A549 (cell line): Measurements from ENCODE around the gene SORL1. TPM values are rescaled to one million over a fixed set of nuclear protein-coding genes. Genes with fewer than 3 reads are reported as not detected.

ENCODE experiments used
- ATAC-seq, 2 experiments: fragments of 200-7000 bp in 1 of 2; fragments of >200 bp in 1 of 2; cut with Nextera tagmentation in 1 of 2; cut with Tn5 transposase in 1 of 2; 3 replicates each; pipeline versions ENCODE4 v1.8.0 to v1.9.1; 2018 to 2020; ENCODE audit warnings: mild to moderate bottlenecking in 1 of 2, moderate library complexity in 1 of 2
- CTCF ChIA-PET: fragments of 300-600 bp; sonication (Branson Sonifier 250); formaldehyde crosslinking; extraction: SDS; loops from one replicate; lab custom pipeline; 2021; ENCODE audit warnings: antibody characterized with exemption, inconsistent platforms; lab: Yijun Ruan, JAX
- POLR2A ChIA-PET: fragments of 350-600 bp; formaldehyde crosslinking; extraction: SDS; loops from one replicate; lab custom pipeline; 2021; ENCODE audit warnings: antibody characterized with exemption, inconsistent platforms; lab: Yijun Ruan, JAX
- DNase-seq, 2 experiments: peaks; one replicate each; pipeline versions ENCODE4 v3.0.0 to v3.0.0-alpha.2; 2011 to 2016; ENCODE audit warnings: low read depth in 1 of 2, low spot score in 1 of 2
- FAIRE-seq: peaks from 2 replicates; lab custom pipeline; 2011; peaks lifted over from hg19 to GRCh38; lab: Jason Lieb, UNC
- H3K27ac ChIP-seq, 2 experiments: fragments of >200 bp; sonication (Bioruptor Twin); formaldehyde crosslinking; 3 replicates each; pipeline ENCODE4 v1.5.1; 2016 to 2017
- H3K4me1 ChIP-seq: fragments of >200 bp; sonication (Bioruptor Twin); formaldehyde crosslinking; 3 replicates; pipeline ENCODE4 v1.6.1; 2016
- H3K4me2 ChIP-seq: fragments of >200 bp; sonication (Bioruptor Twin); formaldehyde crosslinking; 3 replicates; pipeline ENCODE4 v1.6.1; 2016
- H3K4me3 ChIP-seq: fragments of >200 bp; sonication (Bioruptor Twin); formaldehyde crosslinking; 3 replicates; pipeline ENCODE4 v1.5.1; 2016
- H3K9me3 ChIP-seq: fragments of >200 bp; sonication (Bioruptor Twin); formaldehyde crosslinking; 3 replicates; pipeline ENCODE4 v1.6.1; 2016
- BCL3 ChIP-seq: fragments of >200 bp; sonication (Bioruptor Twin); formaldehyde crosslinking; IDR thresholded peaks from 3 replicates; pipeline ENCODE4 v1.6.1; 2016
- BHLHE40 ChIP-seq: IDR thresholded peaks from 2 replicates; pipeline ENCODE4 v1.6.1; 2012; ENCODE audit warnings: low read depth, low read length, inconsistent platforms
- CBX8 ChIP-seq: fragments of 200-600 bp; sonication (generic); IDR thresholded peaks from 2 replicates; pipeline ENCODE4 v1.6.1; 2016
- CHD4 ChIP-seq: fragments of 200-600 bp; sonication (generic); IDR thresholded peaks from 2 replicates; pipeline ENCODE4 v1.6.1; 2016; ENCODE audit warnings: antibody characterized with exemption, mild to moderate bottlenecking, borderline replicate concordance
- E2F6 ChIP-seq: IDR thresholded peaks from 2 replicates; pipeline ENCODE4 v1.6.1; 2012; ENCODE audit warnings: low read depth, borderline replicate concordance
- EHF ChIP-seq: fragments of 250-450 bp; sonication (Bioruptor Pico); IDR thresholded peaks from 2 replicates; pipeline ENCODE4 v1.5.0; 2020; ENCODE audit warnings: mild to moderate bottlenecking
- EHMT2 ChIP-seq: fragments of 200-600 bp; sonication (generic); IDR thresholded peaks from 2 replicates; pipeline ENCODE4 v1.6.1; 2016; ENCODE audit warnings: antibody characterized with exemption, low read depth, mild to moderate bottlenecking, moderate library complexity
- EP300 ChIP-seq, 2 experiments: fragments of >200 bp; sonication (Bioruptor Twin); formaldehyde crosslinking; IDR thresholded peaks; 2 replicates in 1 of 2; 3 replicates in 1 of 2; pipeline ENCODE4 v1.6.1; 2016 to 2017
- FOSB ChIP-seq: fragments of 250-450 bp; sonication (Bioruptor Pico); IDR thresholded peaks from 2 replicates; pipeline ENCODE4 v1.5.0; 2020; ENCODE audit warnings: mild to moderate bottlenecking, moderate library complexity
- FOXS1 ChIP-seq: fragments of 250-450 bp; sonication (Bioruptor Pico); IDR thresholded peaks from 2 replicates; pipeline ENCODE4 v1.5.0; 2020; ENCODE audit warnings: mild to moderate bottlenecking, moderate library complexity
- GATA3 ChIP-seq: IDR thresholded peaks from 2 replicates; pipeline ENCODE4 v1.6.1; 2012; ENCODE audit warnings: borderline replicate concordance
- HOXA7 ChIP-seq: fragments of 250-450 bp; sonication (Bioruptor Pico); IDR thresholded peaks from 2 replicates; pipeline ENCODE4 v1.5.0; 2020; ENCODE audit warnings: mild to moderate bottlenecking, moderate library complexity
- HOXB13 ChIP-seq: fragments of 250-450 bp; sonication (Bioruptor Pico); IDR thresholded peaks from 2 replicates; pipeline ENCODE4 v1.5.0; 2020; ENCODE audit warnings: low read depth, mild to moderate bottlenecking, moderate library complexity
- JUNB ChIP-seq: fragments of >200 bp; sonication (Bioruptor Twin); formaldehyde crosslinking; IDR thresholded peaks from 2 replicates; pipeline ENCODE4 v1.6.1; 2016
- KDM1A ChIP-seq: fragments of 200-600 bp; sonication (generic); IDR thresholded peaks from 2 replicates; pipeline ENCODE4 v1.6.1; 2016; ENCODE audit warnings: low read depth, mild to moderate bottlenecking
- KDM5A ChIP-seq: fragments of 200-600 bp; sonication (generic); IDR thresholded peaks from 2 replicates; pipeline ENCODE4 v1.6.1; 2016; ENCODE audit warnings: antibody characterized with exemption, mild to moderate bottlenecking
- MAX ChIP-seq: IDR thresholded peaks from 2 replicates; pipeline ENCODE4 v1.6.1; 2012
- PHF8 ChIP-seq: fragments of 200-600 bp; sonication (generic); IDR thresholded peaks from 2 replicates; pipeline ENCODE4 v1.6.1; 2016; ENCODE audit warnings: low read depth, mild to moderate bottlenecking, antibody characterized with exemption, moderate library complexity, borderline replicate concordance
- POLR2AphosphoS2 ChIP-seq: conservative IDR thresholded peaks from 2 replicates; pipeline ENCODE4 v1.6.1; 2012; ENCODE audit warnings: low read length, improper control_type of control experiment, inconsistent platforms
- RCOR1 ChIP-seq: fragments of 150-350 bp; IDR thresholded peaks from 2 replicates; pipeline ENCODE4 v1.6.1; 2014; ENCODE audit warnings: antibody characterized with exemption, low read length, low read depth
- REST ChIP-seq: fragments of 200-600 bp; sonication (generic); IDR thresholded peaks from 2 replicates; pipeline ENCODE4 v1.6.1; 2016; ENCODE audit warnings: antibody characterized with exemption, mild to moderate bottlenecking, moderate library complexity
- SMC3 ChIP-seq: fragments of >200 bp; sonication (Bioruptor Twin); formaldehyde crosslinking; IDR thresholded peaks from 3 replicates; pipeline ENCODE4 v1.6.1; 2018; ENCODE audit warnings: inconsistent platforms
- SREBF2 ChIP-seq: fragments of 450-650 bp; IDR thresholded peaks from 2 replicates; pipeline ENCODE4 v1.6.1; 2014; ENCODE audit warnings: mild to moderate bottlenecking, moderate library complexity
- TFCP2L1 ChIP-seq: fragments of 250-450 bp; sonication (Bioruptor Pico); IDR thresholded peaks from 2 replicates; pipeline ENCODE4 v1.5.0; 2021; ENCODE audit warnings: mild to moderate bottlenecking
- USF2 ChIP-seq: fragments of 450-650 bp; IDR thresholded peaks from 2 replicates; pipeline ENCODE4 v1.6.1; 2014; ENCODE audit warnings: antibody characterized with exemption
- ZNF302 ChIP-seq: fragments of 250-450 bp; sonication (Bioruptor Pico); IDR thresholded peaks from 2 replicates; pipeline ENCODE4 v1.9.0; 2021; ENCODE audit warnings: inconsistent platforms, mild to moderate bottlenecking, moderate library complexity
- ZSCAN20 ChIP-seq: fragments of 250-450 bp; sonication (Bioruptor Pico); IDR thresholded peaks from 2 replicates; pipeline ENCODE4 v1.8.0; 2022; ENCODE audit warnings: mild to moderate bottlenecking, moderate library complexity
- WGBS: methylation state at CpG from one replicate; pipeline ENCODE4 v1.1.6; 2017; ENCODE audit errors: missing lambda C conversion rate; 5-methylcytosine and 5-hydroxymethylcytosine counted together
- polyA plus RNA-seq, 4 experiments: library from polyadenylated mRNA; depleted of rRNA in 3 of 4; stranded (reverse); fragments of >200 nt; fragmentation: RNase III in 1 of 4; extraction: RNeasy Plus Mini Kit Qiagen cat#74134 plus additional on column Dnase treatment in 1 of 4; gene quantifications; 2 replicates in 3 of 4; 3 replicates in 1 of 4; pipeline ENCODE4 v1.2.3, GENCODE V29; 2011 to 2017

The SORL1 gene
- polyA plus RNA-seq, 2 of the 4 experiments (the other 2 are of a cell fraction): 0.45 to 3.8 TPM

GRCh38 chr11:121634889-121635288, 182.8 kb downstream of the SORL1 start (continued):
- no peak for TF ChIP-seq REST
- no peak for TF ChIP-seq EHF
- no peak for TF ChIP-seq HOXA7
- TF ChIP-seq CHD4: no peak
- TF ChIP-seq JUNB: no peak
- no peak for TF ChIP-seq SMC3
- TF ChIP-seq KDM5A: no peak
- TF ChIP-seq ZNF302 (CRISPR knock-in tag): no peak
- no peak for TF ChIP-seq HOXB13
- TF ChIP-seq KDM1A: no peak
- TF ChIP-seq USF2: no peak

GRCh38 chr11:121636081-121636799, 184.1 kb downstream of the SORL1 start:
- Histone ChIP-seq H3K4me2 (no peak overlapping the region), H3K4me3 (no peak overlapping the region), H3K27ac (no peak overlapping the region), H3K9me3 (no peaks in the 10 kb centered on the region), H3K4me1 (no peaks in the 10 kb centered on the region)
- no peak for DNase-seq
- ATAC-seq: no peak
- ChIA-PET POLR2A (no interaction called here), CTCF (no interaction called here)
- 45% methylated on average over 2 of the region's 2 CpGs for WGBS
- FAIRE-seq: no peak
- no peak for TF ChIP-seq EP300 (IDR thresholded peaks at IDR 0.05)
- TF ChIP-seq MAX: no peak
- TF ChIP-seq HOXB13: no peak
- no peak for TF ChIP-seq TFCP2L1 (CRISPR knock-in tag)
- no peak for TF ChIP-seq CBX8
- TF ChIP-seq POLR2AphosphoS2: no peak
- no peak for TF ChIP-seq KDM1A
- TF ChIP-seq GATA3: no peak
- no peak for TF ChIP-seq SREBF2
- no peak for TF ChIP-seq ZSCAN20 (CRISPR knock-in tag)
- no peak for TF ChIP-seq PHF8
- no peak for TF ChIP-seq BCL3
- TF ChIP-seq BHLHE40: no peak
- TF ChIP-seq FOSB (CRISPR knock-in tag): no peak
- TF ChIP-seq FOXS1 (CRISPR knock-in tag): no peak
- TF ChIP-seq E2F6: no peak
- no peak for TF ChIP-seq SMC3
- no peak for TF ChIP-seq RCOR1
- TF ChIP-seq EHMT2: no peak
